PFSK-1 (cell line): ENCODE results near the gene PPP2R1B.

Experiments
- FOXP2 ChIP-seq: optimal IDR thresholded peaks from 2 replicates; pipeline ENCODE3; 2011; ENCODE audit warnings: borderline replicate concordance, control low read depth, inconsistent platforms; ENCODE audit not compliant: insufficient read depth; ENCODE audit errors: extremely low read length, extremely low read depth
- POLR2AphosphoS5 ChIP-seq: IDR thresholded peaks from 2 replicates; pipeline ENCODE4 v1.6.1; 2012; ENCODE audit warnings: low read depth, mild to moderate bottlenecking, control low read depth, low read length, moderate library complexity
- TF ChIP-seq, protein P1 (sequence below), 2 experiments: IDR thresholded peaks; 2 replicates each; pipeline versions ENCODE4 v1.6.1 to v1.8.0; 2011 to 2012; ENCODE audit warnings: low read depth in 2 of 2, low read length in 2 of 2, control low read depth in 1 of 2, inconsistent platforms in 1 of 2, mild to moderate bottlenecking in 1 of 2, moderate library complexity in 1 of 2; ENCODE audit not compliant: insufficient read depth in 1 of 2

DNA sequence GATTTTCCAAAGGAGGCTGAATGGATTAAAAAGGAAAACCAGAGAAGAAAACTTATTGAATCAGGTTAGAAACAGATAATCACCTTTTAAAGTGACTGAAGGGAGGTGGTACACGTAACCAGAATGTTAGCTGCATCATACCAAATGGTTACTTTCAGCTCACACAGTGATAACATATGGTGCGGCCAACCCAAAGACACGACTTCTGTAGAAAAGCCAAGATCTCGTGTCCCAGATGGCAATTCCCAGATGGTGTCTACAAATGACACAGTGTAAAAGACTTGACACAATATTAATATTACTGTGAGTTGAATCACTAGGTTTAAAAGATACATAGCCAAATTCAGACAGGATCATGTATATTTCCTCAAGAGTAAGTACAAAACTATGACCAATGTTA, 5.2 kb downstream of the PPP2R1B start:
- TF ChIP-seq POLR2AphosphoS5: no peak
- TF ChIP-seq, protein P1, sequence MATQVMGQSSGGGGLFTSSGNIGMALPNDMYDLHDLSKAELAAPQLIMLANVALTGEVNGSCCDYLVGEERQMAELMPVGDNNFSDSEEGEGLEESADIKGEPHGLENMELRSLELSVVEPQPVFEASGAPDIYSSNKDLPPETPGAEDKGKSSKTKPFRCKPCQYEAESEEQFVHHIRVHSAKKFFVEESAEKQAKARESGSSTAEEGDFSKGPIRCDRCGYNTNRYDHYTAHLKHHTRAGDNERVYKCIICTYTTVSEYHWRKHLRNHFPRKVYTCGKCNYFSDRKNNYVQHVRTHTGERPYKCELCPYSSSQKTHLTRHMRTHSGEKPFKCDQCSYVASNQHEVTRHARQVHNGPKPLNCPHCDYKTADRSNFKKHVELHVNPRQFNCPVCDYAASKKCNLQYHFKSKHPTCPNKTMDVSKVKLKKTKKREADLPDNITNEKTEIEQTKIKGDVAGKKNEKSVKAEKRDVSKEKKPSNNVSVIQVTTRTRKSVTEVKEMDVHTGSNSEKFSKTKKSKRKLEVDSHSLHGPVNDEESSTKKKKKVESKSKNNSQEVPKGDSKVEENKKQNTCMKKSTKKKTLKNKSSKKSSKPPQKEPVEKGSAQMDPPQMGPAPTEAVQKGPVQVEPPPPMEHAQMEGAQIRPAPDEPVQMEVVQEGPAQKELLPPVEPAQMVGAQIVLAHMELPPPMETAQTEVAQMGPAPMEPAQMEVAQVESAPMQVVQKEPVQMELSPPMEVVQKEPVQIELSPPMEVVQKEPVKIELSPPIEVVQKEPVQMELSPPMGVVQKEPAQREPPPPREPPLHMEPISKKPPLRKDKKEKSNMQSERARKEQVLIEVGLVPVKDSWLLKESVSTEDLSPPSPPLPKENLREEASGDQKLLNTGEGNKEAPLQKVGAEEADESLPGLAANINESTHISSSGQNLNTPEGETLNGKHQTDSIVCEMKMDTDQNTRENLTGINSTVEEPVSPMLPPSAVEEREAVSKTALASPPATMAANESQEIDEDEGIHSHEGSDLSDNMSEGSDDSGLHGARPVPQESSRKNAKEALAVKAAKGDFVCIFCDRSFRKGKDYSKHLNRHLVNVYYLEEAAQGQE (IDR thresholded peaks at IDR 0.05; ENCODE audit: insufficient read depth in 1 of 2, low read depth in 2 of 2, low read length in 2 of 2): no peak
- no peak for TF ChIP-seq FOXP2
